T-helper 1 cell treated with Interleukin-12 subunit alpha and Interleukin-12 subunit beta and Interleukin-4 antibody, amounts not matched to agents 30 μg/mL and 1 μg/mL, for 36 hours (primary cell): Measurements from ENCODE around the gene TMEM106C.

ENCODE experiments used
- H3K27ac Mint-ChIP-seq: one replicate; pipeline ENCODE4 v1.8.0; 2021; ENCODE audit warnings: mild to moderate bottlenecking, mixed read lengths
- H3K27me3 Mint-ChIP-seq: one replicate; pipeline ENCODE4 v1.8.0; 2021; ENCODE audit warnings: low read depth, mixed read lengths
- H3K36me3 Mint-ChIP-seq: one replicate; pipeline ENCODE4 v1.8.0; 2021; ENCODE audit warnings: low read depth, mixed read lengths
- H3K4me1 Mint-ChIP-seq: one replicate; pipeline ENCODE4 v1.8.0; 2021; ENCODE audit warnings: low read depth, mixed read lengths
- H3K4me3 Mint-ChIP-seq: one replicate; pipeline ENCODE4 v1.8.0; 2021; ENCODE audit warnings: mild to moderate bottlenecking, moderate library complexity, mixed read lengths
- H3K9me3 Mint-ChIP-seq: one replicate; pipeline ENCODE4 v1.8.0; 2021; ENCODE audit warnings: mixed read lengths

Gene TMEM106C

GRCh38 chr12:47963340-47964040 is at the start of gene TMEM106C:
Gene TMEM106C (plus strand): TSS chr12:47963596. CDS start chr12:47964237, 641 bp downstream.
- peaks cover 38% of the 10 kb centered on the region for H3K4me1 Mint-ChIP-seq
- peaks cover 33% of the 10 kb centered on the region for H3K36me3 Mint-ChIP-seq
- peaks cover 9% of the 10 kb centered on the region for H3K9me3 Mint-ChIP-seq
- peak within 1 kb of the TSS; percentile 99 for H3K4me3 Mint-ChIP-seq
- peak within 1 kb of the TSS; percentile 84 for H3K27ac Mint-ChIP-seq
- H3K27me3 Mint-ChIP-seq, result peaks cover 38% of the 10 kb centered on the region

GRCh38 chr12:47920913-47921312 is 42.5 kb upstream of the TMEM106C start:
- Mint-ChIP-seq H3K9me3 (no peaks in the 10 kb centered on the region), H3K27me3 (peaks cover 62% of the 10 kb centered on the region), H3K4me1 (no peaks in the 10 kb centered on the region), H3K36me3 (no peaks in the 10 kb centered on the region), H3K4me3 (no peak overlapping the region), H3K27ac (no peak overlapping the region)

GRCh38 chr12:47921907-47922306 is 41.5 kb upstream of the TMEM106C start:
- Mint-ChIP-seq H3K4me1 (no peaks in the 10 kb centered on the region), H3K27ac (no peak overlapping the region), H3K9me3 (no peaks in the 10 kb centered on the region), H3K36me3 (no peaks in the 10 kb centered on the region), H3K4me3 (no peak overlapping the region), H3K27me3 (peaks cover 55% of the 10 kb centered on the region)

GRCh38 chr12:47927346-47927745 is 36.0 kb upstream of the TMEM106C start:
- Mint-ChIP-seq H3K4me1 (peaks cover 1% of the 10 kb centered on the region), H3K9me3 (no peaks in the 10 kb centered on the region), H3K36me3 (no peaks in the 10 kb centered on the region), H3K4me3 (no peak overlapping the region), H3K27ac (no peak overlapping the region), H3K27me3 (peaks cover 36% of the 10 kb centered on the region)

GRCh38 chr12:47930634-47931033 is 32.8 kb upstream of the TMEM106C start:
- peaks cover 1% of the 10 kb centered on the region for H3K4me1 Mint-ChIP-seq
- H3K36me3 Mint-ChIP-seq, result no peaks in the 10 kb centered on the region
- H3K27me3 Mint-ChIP-seq, result peaks cover 26% of the 10 kb centered on the region
- H3K4me3 Mint-ChIP-seq, result no peak overlapping the region
- H3K27ac Mint-ChIP-seq, result no peak overlapping the region
- no peaks in the 10 kb centered on the region for H3K9me3 Mint-ChIP-seq

GRCh38 chr12:47931187-47931586 is 32.2 kb upstream of the TMEM106C start:
- Mint-ChIP-seq H3K9me3 (no peaks in the 10 kb centered on the region), H3K27me3 (peaks cover 32% of the 10 kb centered on the region), H3K36me3 (no peaks in the 10 kb centered on the region), H3K4me1 (peaks cover 1% of the 10 kb centered on the region), H3K4me3 (no peak overlapping the region), H3K27ac (no peak overlapping the region)

- no peak overlapping the region for H3K27ac Mint-ChIP-seq
- no peak overlapping the region for H3K4me3 Mint-ChIP-seq
- H3K4me1 Mint-ChIP-seq, result no peaks in the 10 kb centered on the region
- no peaks in the 10 kb centered on the region for H3K36me3 Mint-ChIP-seq
- H3K27me3 Mint-ChIP-seq, result peaks cover 40% of the 10 kb centered on the region
- no peaks in the 10 kb centered on the region for H3K9me3 Mint-ChIP-seq
These were observed 28.2 kb upstream of the TMEM106C start for GRCh38 chr12:47935184-47935583.

GRCh38 chr12:47938093-47938492 is 25.3 kb upstream of the TMEM106C start:
- H3K4me3 Mint-ChIP-seq, result no peak overlapping the region
- H3K27ac Mint-ChIP-seq, result no peak overlapping the region
- H3K9me3 Mint-ChIP-seq, result no peaks in the 10 kb centered on the region
- peaks cover 4% of the 10 kb centered on the region for H3K4me1 Mint-ChIP-seq
- peaks cover 43% of the 10 kb centered on the region for H3K27me3 Mint-ChIP-seq
- no peaks in the 10 kb centered on the region for H3K36me3 Mint-ChIP-seq

GRCh38 chr12:47938594-47938993 is 24.8 kb upstream of the TMEM106C start:
- Mint-ChIP-seq H3K9me3 (no peaks in the 10 kb centered on the region), H3K36me3 (no peaks in the 10 kb centered on the region), H3K4me1 (peaks cover 4% of the 10 kb centered on the region), H3K27me3 (peaks cover 43% of the 10 kb centered on the region), H3K4me3 (no peak overlapping the region), H3K27ac (no peak overlapping the region)

- H3K36me3 Mint-ChIP-seq, result no peaks in the 10 kb centered on the region
These were observed 24.3 kb upstream of the TMEM106C start for GRCh38 chr12:47939009-47939601.

GRCh38 chr12:47940773-47941474 is 22.5 kb upstream of the TMEM106C start:
- Mint-ChIP-seq H3K9me3 (no peaks in the 10 kb centered on the region), H3K27me3 (peaks cover 32% of the 10 kb centered on the region), H3K4me3 (no peak overlapping the region), H3K27ac (no peak overlapping the region), H3K4me1 (peaks cover 4% of the 10 kb centered on the region), H3K36me3 (no peaks in the 10 kb centered on the region)

More at GRCh38 chr12:47939009-47939601, 24.3 kb upstream of the TMEM106C start:
- H3K4me3 Mint-ChIP-seq, result no peak overlapping the region
- H3K4me1 Mint-ChIP-seq, result peaks cover 4% of the 10 kb centered on the region
- H3K9me3 Mint-ChIP-seq, result no peaks in the 10 kb centered on the region
- peaks cover 40% of the 10 kb centered on the region for H3K27me3 Mint-ChIP-seq
- no peak overlapping the region for H3K27ac Mint-ChIP-seq

- Mint-ChIP-seq H3K4me1 (peaks cover 4% of the 10 kb centered on the region), H3K36me3 (no peaks in the 10 kb centered on the region), H3K27ac (no peak overlapping the region), H3K9me3 (no peaks in the 10 kb centered on the region), H3K4me3 (no peak overlapping the region), H3K27me3 (peaks cover 28% of the 10 kb centered on the region)
These were observed 22.0 kb upstream of the TMEM106C start for GRCh38 chr12:47941475-47941780.

- peaks cover 4% of the 10 kb centered on the region for H3K4me1 Mint-ChIP-seq
- H3K4me3 Mint-ChIP-seq, result no peak overlapping the region
- H3K9me3 Mint-ChIP-seq, result no peaks in the 10 kb centered on the region
- no peak overlapping the region for H3K27ac Mint-ChIP-seq
- H3K27me3 Mint-ChIP-seq, result peaks cover 28% of the 10 kb centered on the region
- no peaks in the 10 kb centered on the region for H3K36me3 Mint-ChIP-seq
These were observed 21.4 kb upstream of the TMEM106C start for GRCh38 chr12:47941871-47942613.

GRCh38 chr12:47942614-47943225 is 20.7 kb upstream of the TMEM106C start:
- Mint-ChIP-seq H3K4me3 (no peak overlapping the region), H3K36me3 (no peaks in the 10 kb centered on the region), H3K4me1 (peaks cover 4% of the 10 kb centered on the region), H3K27ac (no peak overlapping the region), H3K9me3 (no peaks in the 10 kb centered on the region), H3K27me3 (peaks cover 22% of the 10 kb centered on the region)
